ENCODE measurements around the gene MET.
A peak's percentile ranks its signal among the peaks of the same experiment; 100 is the strongest.

MET gene

GRCh38 chr7:116665332-116665996 is 6.5 kb upstream of the MET start:
- DNase-seq (ENCODE audit: low read depth), result no peak

GRCh38 chr7:116669769-116670168 is 2.2 kb upstream of the MET start:
- DNase-seq (ENCODE audit: low read depth), result no peak

GRCh38 chr7:116670409-116671015 is 1.5 kb upstream of the MET start:
- DNase-seq (ENCODE audit: low read depth), result no peak

GRCh38 chr7:116671111-116671510 is 885 bp upstream of the MET start:
- no peak for DNase-seq (ENCODE audit: low read depth)

- peak; percentile 62 for DNase-seq (ENCODE audit: low read depth)
Measured at GRCh38 chr7:116672596-116673456, 830 bp downstream of the MET start.

GRCh38 chr7:116673457-116673865 is 1.5 kb downstream of the MET start:
- no peak for DNase-seq (ENCODE audit: low read depth)

- DNase-seq (ENCODE audit: low read depth), result peak; percentile 74
Measured at GRCh38 chr7:116674508-116675173, 2.6 kb downstream of the MET start.

GRCh38 chr7:116675812-116676355 is 3.9 kb downstream of the MET start:
- no peak for DNase-seq (ENCODE audit: low read depth)

- no peak for DNase-seq (ENCODE audit: low read depth)
Measured at GRCh38 chr7:116678780-116679179, 6.8 kb downstream of the MET start.

GRCh38 chr7:116679500-116679899 is 7.5 kb downstream of the MET start:
- no peak for DNase-seq (ENCODE audit: low read depth)

- no peak for DNase-seq (ENCODE audit: low read depth)
Measured at GRCh38 chr7:116683786-116684185, 11.8 kb downstream of the MET start.

GRCh38 chr7:116686033-116686432 is 14.0 kb downstream of the MET start:
- DNase-seq (ENCODE audit: low read depth), result no peak

GRCh38 chr7:116686812-116687419 is 14.9 kb downstream of the MET start:
- DNase-seq (ENCODE audit: low read depth), result no peak

GRCh38 chr7:116687801-116688201 is 15.8 kb downstream of the MET start:
- peak; percentile 85 for DNase-seq (ENCODE audit: low read depth)

GRCh38 chr7:116689790-116690259 is 17.8 kb downstream of the MET start:
- DNase-seq (ENCODE audit: low read depth), result peak; percentile 75

GRCh38 chr7:116691664-116692063 is 19.7 kb downstream of the MET start:
- DNase-seq (ENCODE audit: low read depth), result peak; percentile 55

- DNase-seq (ENCODE audit: low read depth), result peak; percentile 40
Measured at GRCh38 chr7:116692401-116693308, 20.7 kb downstream of the MET start.

- no peak for DNase-seq (ENCODE audit: low read depth)
Measured at GRCh38 chr7:116696707-116697106, 24.7 kb downstream of the MET start.

GRCh38 chr7:116697152-116697551 is 25.2 kb downstream of the MET start:
- DNase-seq (ENCODE audit: low read depth), result no peak

GRCh38 chr7:116697761-116698160 is 25.8 kb downstream of the MET start:
- DNase-seq (ENCODE audit: low read depth), result no peak

GRCh38 chr7:116698396-116698795 is 26.4 kb downstream of the MET start:
- no peak for DNase-seq (ENCODE audit: low read depth)

Measured in EH (cell line).